Body of pancreas (tissue), 4 donors: Measurements from ENCODE around the gene MYO7B. TPM values are rescaled to one million over a fixed set of nuclear protein-coding genes. Genes with fewer than 3 reads are reported as not detected.

Source experiments
- ATAC-seq: fragments of 150-250 bp; one replicate; pipeline ENCODE4 v1.9.1; 2016
- DNase-seq, 4 donors: peaks; one replicate each; pipeline ENCODE4 v3.0.0-alpha.2; 2019
- H3K27ac ChIP-seq, 4 donors: fragments of 200-600 bp; sonication (generic); 1 replicate in 3 of 4; 2 replicates in 1 of 4; pipeline versions ENCODE4 v1.5.1 to v1.6.1; 2016 to 2019; ENCODE audit warnings: mild to moderate bottlenecking in 1 of 4, mixed read lengths in 1 of 4, moderate library complexity in 1 of 4
- H3K27me3 ChIP-seq, 2 donors: fragments of 200-600 bp; sonication (generic); one replicate each; pipeline ENCODE4 v1.6.0; 2016; ENCODE audit warnings: mild to moderate bottlenecking in 1 of 2
- H3K36me3 ChIP-seq, 2 donors: fragments of 200-600 bp; sonication (generic); replicated peaks in 1 of 2; 2 replicates each; pipeline ENCODE4 v1.5.1; 2016; ENCODE audit warnings: low read depth in 2 of 2; ENCODE audit not compliant: insufficient read depth in 1 of 2
- H3K4me1 ChIP-seq: fragments of 200-600 bp; sonication (generic); one replicate; pipeline ENCODE4 v1.6.0; 2016
- H3K4me3 ChIP-seq, 2 donors: fragments of 200-600 bp; sonication (generic); 1 replicate in 1 of 2; 2 replicates in 1 of 2; pipeline ENCODE4 v1.5.1; 2016 to 2019
- H3K9me3 ChIP-seq, 3 donors: fragments of 200-600 bp; sonication (generic); 1 replicate in 2 of 3; 2 replicates in 1 of 3; pipeline ENCODE4 v1.5.1; 2016
- POLR2A ChIP-seq, 3 donors: fragments of 450-650 bp; IDR thresholded peaks; one replicate each; pipeline ENCODE4 v1.6.1; 2016; ENCODE audit warnings: antibody characterized with exemption in 3 of 3, mild to moderate bottlenecking in 2 of 3
- WGBS, 2 donors: methylation state at CpG; one replicate each; pipeline ENCODE4 v1.1.5; 2017; 5-methylcytosine and 5-hydroxymethylcytosine counted together
- intact Hi-C: fragments of 100-400 bp; cut with DNase I; formaldehyde crosslinking; loops from one replicate; pipeline ENCODE4 v1.15.1; 2023
- total RNA-seq, 2 donors: library from RNA; depleted of rRNA; stranded (reverse); fragments of >200 nt; gene quantifications; one replicate each; pipeline ENCODE4 v1.1.0, GENCODE V29; 2016
- TF ChIP-seq, protein P1 (sequence below), 7 experiments: fragments of 450-650 bp in 4 of 7; fragments of 200-600 bp in 3 of 7; sonication (generic) in 3 of 7; IDR thresholded peaks; one replicate each; pipeline ENCODE4 v1.5.1; 2016 to 2019; ENCODE audit warnings: antibody characterized with exemption in 7 of 7

Gene MYO7B
- total RNA-seq, 2 donors from 2014 or later: 0.33 to 1.8 TPM

DNA sequence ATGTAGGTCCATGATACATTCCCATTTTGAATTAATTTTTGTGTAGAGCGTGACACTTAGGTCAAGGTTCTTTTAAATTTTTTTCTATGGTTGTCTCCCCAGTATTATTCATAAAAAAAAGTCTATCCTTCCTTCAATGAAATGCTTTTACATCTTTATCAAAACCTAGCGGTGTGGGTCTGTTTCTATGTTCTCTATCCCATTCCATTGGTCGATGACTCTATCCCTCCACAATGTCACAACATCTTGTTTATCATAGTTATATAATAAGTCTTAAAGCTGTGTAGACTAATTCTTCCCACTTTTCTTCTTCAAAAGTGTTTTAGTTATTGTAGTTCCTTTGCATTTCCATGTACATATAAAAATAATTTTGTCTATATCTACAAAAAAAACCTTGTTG, 63.2 kb downstream of the MYO7B start:
- intact Hi-C loops: no loop called here
- TF ChIP-seq, protein P1, sequence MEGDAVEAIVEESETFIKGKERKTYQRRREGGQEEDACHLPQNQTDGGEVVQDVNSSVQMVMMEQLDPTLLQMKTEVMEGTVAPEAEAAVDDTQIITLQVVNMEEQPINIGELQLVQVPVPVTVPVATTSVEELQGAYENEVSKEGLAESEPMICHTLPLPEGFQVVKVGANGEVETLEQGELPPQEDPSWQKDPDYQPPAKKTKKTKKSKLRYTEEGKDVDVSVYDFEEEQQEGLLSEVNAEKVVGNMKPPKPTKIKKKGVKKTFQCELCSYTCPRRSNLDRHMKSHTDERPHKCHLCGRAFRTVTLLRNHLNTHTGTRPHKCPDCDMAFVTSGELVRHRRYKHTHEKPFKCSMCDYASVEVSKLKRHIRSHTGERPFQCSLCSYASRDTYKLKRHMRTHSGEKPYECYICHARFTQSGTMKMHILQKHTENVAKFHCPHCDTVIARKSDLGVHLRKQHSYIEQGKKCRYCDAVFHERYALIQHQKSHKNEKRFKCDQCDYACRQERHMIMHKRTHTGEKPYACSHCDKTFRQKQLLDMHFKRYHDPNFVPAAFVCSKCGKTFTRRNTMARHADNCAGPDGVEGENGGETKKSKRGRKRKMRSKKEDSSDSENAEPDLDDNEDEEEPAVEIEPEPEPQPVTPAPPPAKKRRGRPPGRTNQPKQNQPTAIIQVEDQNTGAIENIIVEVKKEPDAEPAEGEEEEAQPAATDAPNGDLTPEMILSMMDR (IDR thresholded peaks at IDR 0.05): no peak
- TF ChIP-seq POLR2A (IDR thresholded peaks at IDR 0.05): no peak
- H3K27ac ChIP-seq: no peak overlapping the region
- no peaks in the 10 kb centered on the region for H3K36me3 ChIP-seq
- DNase-seq (no peak), ATAC-seq (no peak)
- H3K27me3 ChIP-seq: no peaks in the 10 kb centered on the region
- no peaks in the 10 kb centered on the region for H3K9me3 ChIP-seq
- H3K4me1 ChIP-seq: no peaks in the 10 kb centered on the region
- H3K4me3 ChIP-seq: no peak overlapping the region
- WGBS, 2 donors: 86 to 88% methylated on average over 3 of the region's 3 CpGs

DNA sequence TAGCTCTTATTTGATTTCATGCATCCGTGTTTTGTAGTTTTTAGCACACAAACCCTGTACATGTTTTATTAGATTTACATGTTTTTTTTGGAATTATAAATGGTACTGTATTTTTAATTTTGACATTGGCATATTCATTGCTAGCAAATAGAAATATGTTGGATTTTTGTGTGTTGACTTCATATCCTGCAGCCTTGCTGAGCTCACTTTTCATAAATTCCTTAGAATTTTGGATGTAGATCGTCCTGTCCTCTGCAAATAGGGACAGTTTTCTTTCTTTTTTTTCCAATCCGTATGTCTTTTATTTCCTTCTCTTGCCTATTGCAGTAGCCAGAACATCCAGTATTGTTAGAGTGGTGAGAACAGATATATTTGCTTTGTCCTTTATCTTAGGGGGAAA, 63.7 kb downstream of the MYO7B start:
- TF ChIP-seq POLR2A (IDR thresholded peaks at IDR 0.05): no peak
- TF ChIP-seq, protein P1 (IDR thresholded peaks at IDR 0.05): no peak
- WGBS, 2 donors: 58 to 59% methylated on average over 3 of the region's 3 CpGs
- no peak overlapping the region for H3K27ac ChIP-seq

DNA sequence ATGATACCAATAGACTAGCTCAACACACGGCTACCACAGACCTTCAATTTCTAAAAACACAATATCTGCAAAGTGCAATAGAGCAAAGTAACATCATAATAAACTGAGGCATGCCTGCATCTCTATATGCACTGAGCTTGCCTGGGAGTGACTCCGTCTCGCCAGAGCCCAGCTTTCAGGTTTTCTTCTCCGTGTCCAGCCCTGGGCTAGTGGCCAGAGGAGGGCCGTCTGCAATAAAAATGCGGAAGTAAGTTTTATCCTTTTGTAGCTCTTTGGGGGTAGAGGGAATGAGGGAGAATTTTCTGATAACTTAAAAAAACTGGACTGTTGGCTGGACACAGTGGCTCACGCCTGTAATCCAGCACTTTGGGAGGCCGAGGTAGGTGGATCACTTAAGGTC, 69.5 kb downstream of the MYO7B start:
- no peaks in the 10 kb centered on the region for H3K9me3 ChIP-seq
- ATAC-seq (no peak), DNase-seq (peak in 1 of 4 donors; percentile 2)
- TF ChIP-seq, protein P1 (IDR thresholded peaks at IDR 0.05): no peak
- TF ChIP-seq POLR2A (IDR thresholded peaks at IDR 0.05): no peak
- 78 to 81% methylated on average over 8 of the region's 8 CpGs for WGBS, 2 donors
- intact Hi-C loops: no loop called here
- no peaks in the 10 kb centered on the region for H3K4me1 ChIP-seq
- no peak overlapping the region for H3K27ac ChIP-seq
- H3K36me3 ChIP-seq: no peaks in the 10 kb centered on the region
- H3K4me3 ChIP-seq: no peak overlapping the region
- no peaks in the 10 kb centered on the region for H3K27me3 ChIP-seq

More for the DNA sequence above, 63.7 kb downstream of the MYO7B start:
- ATAC-seq: no peak
- H3K9me3 ChIP-seq: no peaks in the 10 kb centered on the region
- no peaks in the 10 kb centered on the region for H3K27me3 ChIP-seq
- intact Hi-C loops: no loop called here
- no peak overlapping the region for H3K4me3 ChIP-seq
- H3K4me1 ChIP-seq: no peaks in the 10 kb centered on the region
- H3K36me3 ChIP-seq: no peaks in the 10 kb centered on the region
- no peak for DNase-seq

DNA sequence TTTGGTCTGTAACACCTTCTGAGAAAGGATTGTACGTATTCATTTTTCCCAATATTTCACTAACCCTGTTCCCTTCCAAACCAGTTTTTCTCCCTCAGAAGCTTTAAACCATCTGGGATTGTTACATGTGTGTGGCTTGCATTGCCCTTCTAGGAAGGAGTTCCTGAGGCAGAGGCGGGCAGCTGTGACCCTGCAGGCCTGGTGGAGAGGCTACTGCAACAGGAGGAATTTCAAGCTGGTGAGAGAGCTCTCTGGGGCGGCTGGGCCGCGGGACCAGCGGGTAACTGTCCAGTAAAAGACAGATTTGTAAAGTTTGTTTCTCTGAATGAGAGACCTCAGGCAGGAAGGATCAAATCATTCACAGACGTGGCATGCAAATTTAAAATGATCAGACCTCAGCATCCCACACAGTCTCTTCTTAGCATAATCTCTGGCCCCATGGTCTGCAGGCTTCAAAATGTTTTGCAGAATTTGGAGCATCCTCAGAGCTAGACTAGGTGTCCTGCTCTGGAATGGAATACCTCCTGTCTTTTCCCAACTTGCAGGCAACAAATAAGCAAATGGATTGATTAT, 70.3 kb downstream of the MYO7B start:
- intact Hi-C loops: no loop called here
- Histone ChIP-seq H3K4me1 (no peaks in the 10 kb centered on the region), H3K9me3 (peaks cover 0 to under 1% (median 0%) of the 10 kb centered on the region in 3 donors), H3K27ac (no peak overlapping the region), H3K36me3 (no peaks in the 10 kb centered on the region), H3K27me3 (no peaks in the 10 kb centered on the region), H3K4me3 (no peak overlapping the region)
- no peak for ATAC-seq
- peak in 1 of 4 donors; percentile 4 for DNase-seq
- TF ChIP-seq, protein P1 (IDR thresholded peaks at IDR 0.05): no peak
- TF ChIP-seq POLR2A (IDR thresholded peaks at IDR 0.05): no peak
- 79 to 80% methylated on average over 3 to 7 of the region's 7 CpGs for WGBS, 2 donors
